ENCODE data around the gene MSL3.

DNA sequence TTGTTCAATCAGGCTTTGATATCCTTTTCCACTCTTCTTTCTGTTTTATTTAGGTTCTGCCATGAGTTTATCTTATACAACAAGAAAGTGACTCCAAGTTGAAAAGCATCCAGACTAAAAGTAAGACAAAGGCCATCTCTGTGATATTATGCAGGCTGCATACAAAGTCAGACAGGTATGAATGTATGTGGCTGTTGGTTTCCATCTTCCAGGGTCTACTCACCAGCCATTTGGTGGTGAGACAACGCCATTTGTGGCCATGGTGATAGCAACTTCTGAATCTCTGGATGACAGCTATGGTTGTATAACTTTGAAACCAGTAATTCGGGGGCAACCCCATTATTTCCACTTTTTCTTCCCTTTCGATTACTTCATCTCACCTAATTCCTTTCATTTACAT, 17.2 kb upstream of the MSL3 start:
- TF ChIP-seq, protein P1, sequence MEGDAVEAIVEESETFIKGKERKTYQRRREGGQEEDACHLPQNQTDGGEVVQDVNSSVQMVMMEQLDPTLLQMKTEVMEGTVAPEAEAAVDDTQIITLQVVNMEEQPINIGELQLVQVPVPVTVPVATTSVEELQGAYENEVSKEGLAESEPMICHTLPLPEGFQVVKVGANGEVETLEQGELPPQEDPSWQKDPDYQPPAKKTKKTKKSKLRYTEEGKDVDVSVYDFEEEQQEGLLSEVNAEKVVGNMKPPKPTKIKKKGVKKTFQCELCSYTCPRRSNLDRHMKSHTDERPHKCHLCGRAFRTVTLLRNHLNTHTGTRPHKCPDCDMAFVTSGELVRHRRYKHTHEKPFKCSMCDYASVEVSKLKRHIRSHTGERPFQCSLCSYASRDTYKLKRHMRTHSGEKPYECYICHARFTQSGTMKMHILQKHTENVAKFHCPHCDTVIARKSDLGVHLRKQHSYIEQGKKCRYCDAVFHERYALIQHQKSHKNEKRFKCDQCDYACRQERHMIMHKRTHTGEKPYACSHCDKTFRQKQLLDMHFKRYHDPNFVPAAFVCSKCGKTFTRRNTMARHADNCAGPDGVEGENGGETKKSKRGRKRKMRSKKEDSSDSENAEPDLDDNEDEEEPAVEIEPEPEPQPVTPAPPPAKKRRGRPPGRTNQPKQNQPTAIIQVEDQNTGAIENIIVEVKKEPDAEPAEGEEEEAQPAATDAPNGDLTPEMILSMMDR (IDR thresholded peaks at IDR 0.05; ENCODE audit: insufficient read depth, low read length): no peak
- TF ChIP-seq POLR2AphosphoS5 (IDR thresholded peaks at IDR 0.05; ENCODE audit: low read depth): no peak
